Measurements from ENCODE around the gene ZNG1F.
"Not testable (repeated sequence)": the region's sequence is repeated elsewhere in the genome, so short reads cannot be mapped to it uniquely, and the experiment has no call there.

The ZNG1F gene

GRCh38 chr9:41082358-41082757, 106.8 kb downstream of the ZNG1F start:
- not testable (repeated sequence) for DNase-seq

All from fibroblast of skin of abdomen (primary cell).